Activated naive CD8-positive, alpha-beta T cell treated with anti-CD3 and anti-CD28 coated beads, Interleukin-2, amount 50 U/mL, for 16 hours (primary cell): ENCODE data around the gene CNGB1.
"Not testable (repeated sequence)": the region's sequence is repeated elsewhere in the genome, so short reads cannot be mapped to it uniquely, and the experiment has no call there.

Source experiments
- DNase-seq: peaks from one replicate; pipeline ENCODE4 v3.0.0-alpha.2; 2020; ENCODE audit warnings: low read depth, low spot score

Gene CNGB1

DNA sequence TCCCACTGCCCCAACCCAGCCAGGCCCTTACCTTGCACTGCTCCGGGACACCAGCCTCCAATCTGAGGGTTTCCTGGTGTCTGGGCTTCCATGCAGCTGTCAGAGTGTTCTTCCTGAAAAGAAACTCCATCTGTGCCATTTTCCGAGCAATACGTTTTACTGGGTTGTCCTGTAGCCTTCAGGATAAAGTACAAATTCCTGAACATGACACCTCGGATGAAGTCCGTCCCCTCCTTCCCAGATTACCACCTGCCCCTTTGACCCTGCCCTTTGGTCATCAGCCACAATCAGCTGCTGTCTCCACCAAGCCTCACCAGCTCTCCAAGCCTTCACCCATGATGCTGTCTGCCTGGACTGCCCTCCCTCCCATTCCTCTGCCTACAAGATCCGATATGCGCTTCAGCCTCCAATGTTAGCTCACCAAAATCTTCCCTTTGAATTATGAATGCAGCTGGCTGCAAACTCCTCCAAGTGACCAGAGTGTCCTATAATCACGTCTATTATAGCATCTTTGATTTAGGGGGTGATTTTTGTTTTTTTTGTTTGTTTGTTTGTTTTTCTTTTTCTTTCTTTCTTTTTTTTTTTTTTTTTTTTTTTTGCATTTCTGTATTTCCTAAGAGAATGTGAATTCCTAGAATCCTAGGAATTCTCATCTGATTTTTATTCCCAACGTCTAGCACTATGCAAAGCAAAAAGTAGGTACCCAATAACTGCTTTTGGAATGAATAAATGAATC lies 108.1 kb downstream of the CNGB1 start:
- no peak for DNase-seq

DNA sequence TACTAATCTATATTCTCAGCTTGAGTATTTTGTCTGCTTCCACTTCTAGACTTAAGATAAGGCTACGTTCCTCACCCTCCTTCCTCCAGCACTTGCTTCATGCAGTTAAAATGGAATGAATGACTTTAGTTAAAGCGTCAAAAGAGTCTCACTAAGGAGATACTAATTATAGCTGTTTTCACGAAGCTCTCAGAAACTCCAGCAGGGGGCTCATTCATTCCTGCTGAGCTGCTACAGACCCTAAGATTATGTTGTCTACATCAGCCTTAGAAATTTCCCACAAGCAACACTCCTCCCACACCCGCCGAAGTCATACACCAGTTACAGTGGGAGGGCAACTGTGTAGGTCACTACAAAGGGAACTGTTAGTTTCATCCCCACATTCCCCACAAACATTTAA lies 111.6 kb downstream of the CNGB1 start:
- DNase-seq, result no peak

DNA sequence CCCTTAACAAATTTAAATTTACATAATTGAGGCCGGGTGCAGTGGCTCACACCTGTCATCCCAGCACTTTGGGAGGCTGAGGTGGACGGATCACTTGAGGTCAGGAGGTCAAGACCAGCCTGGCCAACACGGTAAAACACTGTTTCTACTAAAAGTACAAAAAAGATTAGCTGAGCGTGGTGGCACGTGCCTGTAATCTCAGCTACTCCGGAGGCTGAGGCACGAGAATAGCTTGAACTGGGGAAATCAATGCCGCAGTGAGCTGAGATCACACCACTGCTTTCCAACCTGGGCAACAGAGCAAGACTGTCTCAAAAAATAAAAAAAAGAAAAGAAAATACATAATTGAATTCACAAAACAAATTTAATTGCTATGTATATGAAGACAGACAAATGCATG lies 112.3 kb downstream of the CNGB1 start:
- no peak for DNase-seq

DNA sequence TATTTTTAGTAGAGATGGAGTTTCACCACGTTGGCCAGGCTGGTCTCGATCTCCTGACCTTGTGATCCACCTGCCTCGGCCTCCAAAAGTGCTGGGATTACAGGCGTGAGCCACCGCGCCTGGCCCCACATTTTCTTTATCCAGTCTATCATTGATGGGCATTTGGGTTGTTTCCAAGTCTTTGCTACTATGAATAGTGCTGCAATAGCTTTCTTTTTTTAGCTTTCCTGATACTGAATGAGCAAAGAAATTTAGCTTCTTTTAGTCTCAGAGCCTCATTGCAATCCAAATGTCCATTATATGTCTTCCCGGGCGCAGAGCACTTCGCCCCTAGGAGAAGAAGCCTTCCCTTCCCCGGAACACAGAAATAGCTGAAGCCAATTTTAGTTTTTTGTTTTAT lies 112.9 kb downstream of the CNGB1 start:
- DNase-seq, result not testable (repeated sequence)

DNA sequence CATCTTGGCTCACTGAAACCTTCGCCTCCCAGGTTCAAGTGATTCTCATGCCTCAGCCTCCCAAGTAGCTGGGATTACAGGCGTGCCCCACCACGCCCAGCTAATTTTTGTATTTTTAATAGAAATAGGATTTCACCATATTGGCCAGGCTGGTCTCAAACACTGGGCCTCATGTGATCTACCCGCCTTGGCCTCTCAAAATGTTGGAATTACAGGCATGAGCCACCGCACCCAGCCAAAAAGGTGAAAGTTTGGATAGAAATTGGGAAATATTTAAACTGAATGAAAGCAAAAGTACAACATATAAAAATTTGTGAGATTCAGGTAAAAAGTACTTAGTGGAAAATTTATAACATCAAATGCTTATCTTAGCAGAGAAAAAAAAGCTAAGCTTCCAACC lies 115.7 kb downstream of the CNGB1 start:
- DNase-seq, result no peak

DNA sequence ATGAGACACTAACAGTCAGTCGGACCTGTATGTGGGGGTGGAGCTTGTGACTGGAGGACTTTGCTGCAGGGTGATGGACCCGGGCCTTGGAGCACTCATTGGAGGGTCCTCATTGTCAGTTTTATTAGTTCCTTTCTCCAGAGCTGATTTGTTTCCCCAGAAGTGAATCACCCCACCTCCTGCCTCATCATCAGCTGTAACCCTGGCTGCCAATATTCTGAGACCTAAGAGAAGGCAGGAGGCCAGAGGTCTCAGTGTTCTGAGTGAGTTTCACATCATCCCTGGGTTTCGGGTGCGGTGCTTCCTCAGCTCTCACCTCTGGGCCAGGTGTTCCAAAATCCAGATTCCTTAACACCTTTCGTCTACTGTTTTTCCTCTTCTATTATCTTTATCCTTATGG lies 118.7 kb downstream of the CNGB1 start:
- DNase-seq, result no peak

DNA sequence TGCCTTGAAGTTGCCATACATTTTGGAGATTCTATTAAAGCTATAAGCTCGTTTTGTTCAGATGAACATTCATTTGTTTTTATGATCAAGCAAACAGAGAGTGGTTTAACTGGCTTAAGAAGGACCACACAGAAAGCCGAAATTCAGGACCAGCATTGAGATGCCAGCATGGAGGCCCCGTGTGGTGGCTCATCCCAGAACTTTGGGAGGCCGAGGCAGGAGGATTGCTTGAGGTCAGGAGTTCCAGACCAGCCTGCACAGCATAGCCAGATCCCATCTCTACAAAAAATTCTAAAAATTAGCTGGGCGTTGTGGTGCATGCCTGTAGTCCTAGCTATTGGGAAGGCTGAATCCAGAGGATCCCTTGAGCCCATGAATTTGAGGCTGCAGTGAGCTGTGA lies 122.7 kb downstream of the CNGB1 start:
- no peak for DNase-seq

DNA sequence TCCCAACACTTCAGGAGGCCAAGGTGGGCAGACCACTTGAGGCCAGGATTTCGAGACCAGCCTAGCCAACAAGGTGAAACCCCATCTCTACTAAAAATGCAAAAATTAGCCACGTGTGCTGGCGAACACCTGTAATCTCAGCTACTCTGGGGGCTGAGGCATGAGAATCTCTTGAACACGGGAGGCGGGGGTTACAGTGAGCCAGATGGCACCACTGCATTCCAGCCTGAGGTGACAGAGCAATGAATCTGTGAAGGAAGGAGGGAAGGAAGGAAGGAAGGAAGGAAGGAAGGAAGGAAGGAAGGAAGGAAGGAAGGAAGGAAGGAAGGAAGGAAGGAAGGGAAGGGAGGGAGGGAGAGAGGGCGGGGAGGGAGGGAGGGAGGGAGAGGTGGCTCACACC lies 124.0 kb downstream of the CNGB1 start:
- DNase-seq, result not testable (repeated sequence)

DNA sequence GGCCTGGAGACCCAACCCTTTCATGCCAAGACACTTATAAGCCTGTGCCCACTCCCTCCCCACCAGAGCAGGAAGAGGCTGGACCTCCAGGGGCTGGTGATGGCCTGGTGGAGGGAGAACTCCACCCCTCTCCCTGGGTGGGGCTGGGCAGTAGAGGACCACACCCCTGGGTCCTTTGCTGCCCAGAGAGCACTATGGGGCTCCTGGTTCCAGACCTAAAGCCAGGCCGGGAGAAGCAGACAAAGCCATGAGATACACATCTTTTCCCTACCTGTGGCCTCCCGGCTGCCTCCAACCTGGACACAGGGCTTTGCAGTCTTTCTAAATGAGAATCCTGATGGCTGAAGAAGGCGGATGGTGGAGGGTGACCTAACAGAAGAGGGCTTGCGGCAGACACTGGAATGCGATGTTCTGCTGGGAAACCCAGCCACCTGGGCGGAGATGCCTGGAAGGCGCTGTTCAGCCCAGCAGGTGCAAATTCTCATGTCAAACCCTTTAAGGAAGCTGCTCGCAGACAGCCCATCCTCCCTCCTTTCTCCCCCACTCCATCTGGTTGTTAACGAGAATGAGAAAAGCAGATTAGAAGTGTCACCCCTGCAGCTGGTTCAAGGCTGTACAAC lies 124.7 kb downstream of the CNGB1 start:
- DNase-seq, result no peak

DNA sequence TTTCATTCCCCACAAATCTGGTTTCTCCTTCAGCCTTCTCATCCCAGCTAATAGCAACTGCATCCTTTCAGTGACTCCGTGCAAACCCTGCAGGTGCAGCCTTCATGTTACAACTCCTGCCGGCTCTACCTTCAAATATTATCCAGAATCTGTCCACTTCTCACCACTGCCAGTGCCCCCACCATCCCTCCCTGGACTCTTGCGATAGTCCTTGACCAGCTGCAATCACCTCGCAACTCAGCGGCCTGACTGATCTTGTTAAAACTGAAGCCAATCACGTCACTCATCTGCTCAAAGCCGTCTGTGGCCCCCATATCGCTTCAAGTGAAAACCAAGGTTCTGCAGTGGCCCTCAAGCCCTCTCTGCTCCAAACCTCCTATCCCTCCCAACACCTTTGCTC lies 125.8 kb downstream of the CNGB1 start:
- no peak for DNase-seq

DNA sequence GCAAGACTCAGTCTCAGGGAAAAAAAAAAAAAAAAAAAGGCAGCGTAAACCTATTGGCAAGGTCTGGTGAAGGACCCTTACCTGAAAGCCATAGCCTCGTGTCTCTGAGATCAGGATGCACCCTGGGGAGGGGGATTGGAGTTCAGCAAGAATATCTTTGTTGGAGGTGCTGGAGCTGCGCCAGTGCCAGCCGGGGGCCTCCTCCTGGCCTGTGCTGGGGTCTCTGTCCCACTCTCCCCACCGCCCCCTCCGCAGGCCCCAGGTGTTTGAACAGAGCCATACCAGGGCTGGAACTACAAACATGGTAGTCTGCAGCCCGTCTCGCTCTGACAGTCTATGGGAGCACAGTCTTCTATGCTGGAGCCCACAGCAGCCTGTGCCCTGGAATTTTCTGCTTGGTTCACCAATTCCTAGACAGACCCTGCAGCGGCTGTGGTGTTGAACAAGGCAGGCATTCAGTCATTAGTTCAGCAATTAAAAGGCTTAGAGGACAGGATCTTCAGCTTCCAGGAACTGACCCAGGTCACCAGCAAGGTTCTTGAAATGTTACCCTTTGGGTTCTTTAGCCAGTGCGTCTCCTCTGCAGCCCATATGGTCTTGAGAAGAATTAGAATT lies 126.4 kb downstream of the CNGB1 start:
- DNase-seq, result no peak

DNA sequence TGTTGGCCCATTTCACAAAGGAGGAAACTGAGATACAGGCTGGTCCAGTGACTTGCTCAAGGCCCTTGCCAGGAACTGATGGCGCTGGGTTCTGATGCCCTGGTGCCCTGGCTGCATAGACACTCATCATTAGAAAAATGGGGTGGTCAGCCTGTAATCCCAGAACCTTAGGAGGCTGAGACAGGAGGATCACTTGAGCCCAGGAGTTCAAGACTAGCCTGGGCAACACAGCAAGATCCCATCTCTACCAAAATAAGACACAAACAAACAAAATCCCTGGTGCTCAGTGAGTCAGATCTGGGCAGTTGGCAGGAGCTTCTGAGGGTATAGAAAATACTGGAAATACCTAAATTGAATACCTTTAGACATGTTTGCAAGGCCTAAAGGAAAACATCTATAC lies 127.5 kb downstream of the CNGB1 start:
- DNase-seq, result no peak

DNA sequence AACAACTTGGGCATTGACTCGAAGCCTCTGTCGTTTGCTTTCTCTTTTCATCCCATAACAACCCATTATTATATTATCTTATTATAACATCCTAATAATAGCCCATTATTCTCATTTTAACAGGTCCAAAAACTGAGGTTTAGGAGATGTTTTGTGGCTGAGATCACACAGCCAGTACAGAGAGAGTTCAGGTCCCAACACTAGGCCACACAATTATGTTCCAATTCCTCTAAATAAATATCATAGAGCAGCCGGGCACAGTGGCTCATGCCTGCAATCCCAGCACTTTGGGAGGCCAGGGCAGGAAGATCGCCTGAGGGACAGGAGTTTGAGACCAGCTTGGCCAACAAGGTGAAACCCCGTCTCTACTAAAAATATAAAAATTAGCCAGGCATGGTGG lies 128.3 kb downstream of the CNGB1 start:
- DNase-seq, result no peak

DNA sequence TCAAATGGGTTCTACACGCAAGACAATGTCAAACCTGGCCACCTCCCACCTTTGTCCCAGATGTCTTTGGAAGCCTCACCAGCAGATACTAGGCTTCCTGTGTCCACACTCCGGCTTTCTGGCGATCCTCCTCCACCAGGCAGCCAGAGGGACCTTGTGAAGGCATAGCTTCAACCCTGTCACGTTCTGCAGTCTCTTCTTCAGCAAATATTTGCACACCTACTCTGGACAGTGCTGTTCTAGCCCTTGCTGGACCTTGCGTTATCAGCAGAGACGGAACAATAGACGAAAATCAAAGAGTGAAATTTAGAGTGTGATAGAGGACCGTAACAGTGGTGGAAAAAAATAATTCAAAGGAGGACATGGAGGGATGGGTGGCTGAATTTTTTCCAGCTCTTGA lies 130.1 kb downstream of the CNGB1 start:
- DNase-seq, result no peak

DNA sequence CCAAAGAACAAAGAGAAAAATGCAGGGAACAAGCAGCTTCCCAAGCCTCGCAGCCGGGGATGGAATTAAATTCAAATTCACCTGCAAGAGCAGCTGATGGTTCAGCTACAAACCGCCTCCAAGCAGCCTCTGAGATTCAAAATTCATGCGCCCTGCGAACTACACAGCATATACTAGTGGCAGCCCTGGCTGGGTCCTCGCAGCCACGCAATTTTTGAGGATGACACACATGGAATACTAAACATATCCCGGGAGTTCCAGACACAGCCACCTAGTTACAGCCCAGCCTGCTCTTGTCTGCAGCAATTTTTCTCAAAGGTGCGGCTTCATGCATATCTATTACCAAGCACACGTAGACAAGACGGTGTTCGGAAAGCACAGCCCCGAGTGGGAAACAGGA lies 132.8 kb downstream of the CNGB1 start:
- DNase-seq, result no peak

DNA sequence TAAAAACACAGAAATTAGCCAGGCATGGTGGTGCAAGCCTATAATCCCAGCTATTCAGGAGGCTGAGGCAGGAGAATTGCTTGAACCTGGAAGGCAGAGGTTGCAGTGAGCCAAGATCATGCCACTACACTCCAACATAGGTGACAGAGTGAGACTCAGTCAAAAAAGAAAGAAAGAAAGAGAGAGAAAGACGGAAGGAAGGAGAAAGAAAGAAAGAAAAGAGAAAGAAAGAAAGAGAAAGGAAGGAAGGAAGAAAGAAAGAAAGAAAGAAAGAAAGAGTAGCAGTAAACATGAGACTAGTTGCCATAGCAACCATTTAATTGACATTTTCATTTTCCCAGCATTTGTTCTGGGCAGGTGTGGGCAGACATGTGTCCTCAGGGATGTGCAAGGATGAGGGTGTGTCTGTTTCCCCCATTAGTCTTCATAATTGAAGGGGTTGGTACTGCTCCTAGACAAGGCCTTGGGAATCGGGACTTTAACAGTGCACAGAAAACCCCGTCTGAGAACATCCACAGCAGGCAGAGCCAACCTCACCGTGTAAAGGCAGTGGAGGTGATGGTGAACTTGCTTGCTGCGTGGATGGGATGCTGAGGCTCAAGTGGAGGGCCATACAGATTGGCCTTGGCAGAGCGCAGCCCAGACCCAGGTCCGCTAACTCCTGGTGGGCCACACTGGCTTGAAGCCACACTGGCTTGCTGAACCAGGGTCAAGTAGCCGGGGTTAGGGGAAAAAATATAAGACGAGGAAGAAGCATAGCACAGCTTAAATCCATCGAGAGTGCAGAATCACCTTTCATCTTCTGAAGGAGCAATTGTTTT lies 133.4 kb downstream of the CNGB1 start:
- no peak for DNase-seq

DNA sequence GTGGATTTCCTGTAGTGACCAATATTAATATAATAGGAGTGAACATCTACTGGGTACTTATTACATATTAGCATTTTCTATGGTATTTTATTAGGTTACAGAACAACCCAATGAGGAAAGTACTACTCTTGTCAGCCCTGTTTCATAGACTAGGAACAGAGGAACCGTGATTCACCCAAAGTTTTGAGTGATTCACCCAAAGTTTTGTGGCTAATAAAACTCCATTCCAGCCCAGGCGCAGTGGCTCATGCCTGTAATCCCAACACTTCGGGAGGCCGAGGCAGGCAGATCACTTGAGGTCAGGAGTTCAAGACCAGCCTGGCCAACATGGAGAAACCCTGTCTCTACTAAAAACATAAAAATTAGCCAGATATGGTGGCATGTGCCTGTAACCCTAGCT lies 135.5 kb downstream of the CNGB1 start:
- DNase-seq, result not testable (repeated sequence)

DNA sequence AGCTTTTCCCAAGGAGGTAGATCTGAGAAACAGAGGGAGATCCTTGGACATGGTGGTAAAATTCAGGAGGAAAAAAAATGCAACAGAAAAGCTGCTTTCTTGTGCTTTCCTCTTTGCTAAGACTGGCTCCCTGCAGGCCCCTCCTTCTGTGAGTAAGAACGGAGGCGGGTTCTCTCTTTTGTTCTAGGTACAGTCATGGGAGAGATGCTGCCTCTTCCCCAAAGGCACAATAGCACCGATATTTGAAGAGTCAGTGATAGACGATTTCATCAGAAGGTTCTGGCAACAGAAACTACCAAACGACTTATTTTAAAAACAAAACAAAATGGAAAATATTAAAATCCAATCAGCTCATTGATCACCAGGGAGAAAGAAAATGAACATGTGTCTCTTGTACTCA lies 136.0 kb downstream of the CNGB1 start:
- DNase-seq, result no peak
